ENCODE measurements around the gene VAC14.

The VAC14 gene

DNA sequence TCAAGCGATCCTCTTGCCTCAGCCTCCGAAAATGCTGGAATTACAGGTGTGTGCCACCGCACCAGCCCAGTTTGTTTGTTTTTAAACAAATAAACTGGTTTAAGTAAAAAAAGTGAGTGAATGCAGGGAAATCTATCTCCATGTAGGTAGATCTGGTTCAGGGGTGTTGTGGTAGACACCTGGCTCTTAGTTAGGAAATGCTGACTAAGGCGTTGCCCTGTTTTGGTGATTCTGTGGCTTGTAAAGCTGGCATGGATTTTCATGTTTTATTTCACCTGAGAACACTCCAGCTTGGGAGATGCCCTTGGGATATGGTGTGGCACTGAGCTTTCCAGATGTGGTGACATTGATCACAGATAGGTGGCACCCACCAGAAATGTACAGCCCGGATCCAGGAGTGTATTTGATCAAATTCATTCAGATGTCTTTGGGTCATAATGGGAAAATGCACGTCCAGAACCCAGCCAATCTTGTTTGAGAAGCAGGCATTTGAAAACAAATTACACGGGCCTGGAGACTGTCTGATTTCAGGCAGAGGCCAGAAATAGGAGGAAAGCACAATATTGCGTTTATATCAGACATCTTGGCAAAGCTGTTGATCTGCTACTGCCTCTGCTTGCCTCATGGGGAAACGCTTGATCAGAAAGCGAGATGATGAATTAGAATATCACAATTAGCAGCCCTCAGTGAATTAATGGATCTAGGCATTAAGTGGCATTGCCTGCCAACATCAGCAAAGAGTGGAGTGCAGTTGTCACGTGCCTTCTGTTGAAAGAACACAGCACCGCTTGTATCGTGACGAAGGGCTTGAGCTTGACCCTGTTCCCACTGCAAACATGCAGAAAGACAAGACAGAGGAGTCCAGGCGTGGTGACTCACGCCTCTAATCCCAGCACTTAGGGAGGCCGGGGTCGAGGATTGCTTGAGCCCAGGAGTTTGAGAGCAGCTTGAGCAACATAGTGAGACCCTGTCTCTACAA lies 161.9 kb downstream of the VAC14 start:
- TF ChIP-seq ZNF274 (IDR thresholded peaks at IDR 0.05; ENCODE audit: low read depth, low read length) = no peak
- TF ChIP-seq YY1 (IDR thresholded peaks at IDR 0.05; ENCODE audit: insufficient read depth, insufficient read length) = no peak
- no peak for TF ChIP-seq SUZ12 (IDR thresholded peaks at IDR 0.05; ENCODE audit: extremely low read depth, insufficient read depth, insufficient read length)
- no peak overlapping the region for H3K9ac ChIP-seq (ENCODE audit: insufficient read length, low read depth)
- H3K27me3 ChIP-seq (ENCODE audit: insufficient read depth, insufficient read length) = no peaks in the 10 kb centered on the region
- H3K36me3 ChIP-seq (ENCODE audit: insufficient read depth, insufficient read length, low read length) = no peaks in the 10 kb centered on the region
- no peak overlapping the region for H3K4me3 ChIP-seq (ENCODE audit: insufficient read length, low read depth)
- no peak for DNase-seq (ENCODE audit: low read depth, low spot score)
- no peaks in the 10 kb centered on the region for H3K9me3 ChIP-seq (ENCODE audit: insufficient read depth, low read length)
- H3K4me1 ChIP-seq (ENCODE audit: insufficient read depth, insufficient read length) = peaks cover 2% of the 10 kb centered on the region
